Right renal pelvis (tissue), 4 donors: ENCODE measurements around the gene SEC14L5. TPM values are rescaled to one million over a fixed set of nuclear protein-coding genes. Genes with fewer than 3 reads are reported as not detected.

Experiments
- DNase-seq, 4 donors: peaks; one replicate each; pipeline ENCODE4 v3.0.0-alpha.2; 2013; ENCODE audit warnings: low read depth in 4 of 4, low spot score in 3 of 4, missing footprints in 1 of 4
- polyA plus RNA-seq, 4 donors: library from polyadenylated mRNA; unstranded; fragments of 120-200 nt; gene quantifications; one replicate each; pipeline ENCODE4 v1.2.1, GENCODE V29; 2013; ENCODE audit not compliant: insufficient read length in 4 of 4

SEC14L5 gene
- polyA plus RNA-seq, 4 donors = 0.14 to 0.36 (median 0.26) TPM

- DNase-seq = no peak
These were observed 49.1 kb downstream of the SEC14L5 start for GRCh38 chr16:5007256-5007655.

DNA sequence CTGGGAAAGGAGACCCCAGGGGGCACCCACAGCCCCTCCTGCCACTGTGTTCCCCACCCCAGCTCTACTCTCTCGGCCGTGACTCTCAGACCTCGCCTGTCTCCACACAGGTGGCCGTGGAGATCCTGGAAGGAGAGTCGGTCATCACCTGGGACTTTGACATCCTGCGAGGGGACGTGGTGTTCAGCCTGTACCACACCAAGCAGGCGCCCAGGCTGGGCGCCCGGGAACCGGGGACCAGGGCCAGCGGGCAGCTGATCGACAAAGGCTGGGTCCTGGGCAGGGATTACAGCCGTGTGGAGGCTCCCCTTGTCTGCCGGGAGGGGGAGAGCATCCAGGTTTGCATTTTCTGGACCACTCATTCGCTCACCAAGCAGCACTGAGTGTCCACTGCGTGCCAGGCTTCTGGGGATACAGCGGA, 50.2 kb downstream of the SEC14L5 start:
- no peak for DNase-seq

- DNase-seq = no peak
These were observed 52.6 kb downstream of the SEC14L5 start for GRCh38 chr16:5010576-5011329.

GRCh38 chr16:5011637-5012036, 53.5 kb downstream of the SEC14L5 start:
- DNase-seq = no peak

GRCh38 chr16:5012887-5013286, 54.8 kb downstream of the SEC14L5 start:
- no peak for DNase-seq

DNA sequence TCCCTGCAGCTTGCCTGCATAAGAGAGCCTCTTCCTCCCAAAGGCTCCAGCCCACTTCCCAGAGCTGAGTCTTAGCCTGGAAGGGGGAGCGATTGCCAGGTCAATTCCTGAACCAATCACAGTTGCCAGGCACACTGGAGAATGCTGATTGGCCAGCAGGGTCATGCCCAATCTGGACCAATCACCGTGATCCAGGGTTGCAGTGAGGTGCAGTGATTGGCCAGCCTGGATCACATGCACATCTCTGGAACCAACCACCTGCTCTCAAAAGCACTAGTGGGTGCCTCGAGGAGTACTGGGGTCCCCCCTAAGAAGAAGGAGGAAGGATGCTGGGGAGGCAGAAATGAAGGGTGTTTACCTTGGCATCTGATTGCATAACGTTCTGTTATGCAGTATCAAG, 57.2 kb downstream of the SEC14L5 start:
- DNase-seq = no peak

- DNase-seq = no peak
These were observed 57.8 kb downstream of the SEC14L5 start for GRCh38 chr16:5015887-5016286.

- no peak for DNase-seq
These were observed 59.0 kb downstream of the SEC14L5 start for GRCh38 chr16:5016967-5017677.

- no peak for DNase-seq
These were observed 59.5 kb downstream of the SEC14L5 start for GRCh38 chr16:5017678-5017969.

GRCh38 chr16:5018793-5019192, 60.7 kb downstream of the SEC14L5 start:
- no peak for DNase-seq

GRCh38 chr16:5019775-5020174, 61.6 kb downstream of the SEC14L5 start:
- DNase-seq = no peak

- DNase-seq = no peak
These were observed 62.4 kb downstream of the SEC14L5 start for GRCh38 chr16:5020551-5020950.

- no peak for DNase-seq
These were observed 64.4 kb downstream of the SEC14L5 start for GRCh38 chr16:5022521-5022920.

DNA sequence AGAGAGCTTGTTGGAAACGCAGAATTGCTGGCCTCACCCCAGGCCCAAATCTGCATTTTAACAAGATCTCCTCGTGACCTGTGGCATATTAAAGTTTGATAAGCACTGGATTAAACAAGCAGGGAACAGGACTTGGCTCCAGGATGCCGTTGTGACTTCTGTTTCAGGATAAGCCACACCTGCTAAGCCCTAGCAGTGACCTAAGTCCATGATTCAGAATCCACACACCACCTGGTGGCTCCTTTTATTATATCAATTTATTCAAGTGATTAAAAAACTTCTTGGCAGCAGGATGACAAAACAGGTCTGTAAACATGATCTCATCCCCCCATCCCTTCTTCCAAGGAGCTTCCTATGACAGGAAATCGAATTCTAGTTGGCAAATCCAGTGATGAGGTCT, 66.5 kb downstream of the SEC14L5 start:
- DNase-seq = no peak

- no peak for DNase-seq
These were observed 67.1 kb downstream of the SEC14L5 start for GRCh38 chr16:5025171-5025632.

DNA sequence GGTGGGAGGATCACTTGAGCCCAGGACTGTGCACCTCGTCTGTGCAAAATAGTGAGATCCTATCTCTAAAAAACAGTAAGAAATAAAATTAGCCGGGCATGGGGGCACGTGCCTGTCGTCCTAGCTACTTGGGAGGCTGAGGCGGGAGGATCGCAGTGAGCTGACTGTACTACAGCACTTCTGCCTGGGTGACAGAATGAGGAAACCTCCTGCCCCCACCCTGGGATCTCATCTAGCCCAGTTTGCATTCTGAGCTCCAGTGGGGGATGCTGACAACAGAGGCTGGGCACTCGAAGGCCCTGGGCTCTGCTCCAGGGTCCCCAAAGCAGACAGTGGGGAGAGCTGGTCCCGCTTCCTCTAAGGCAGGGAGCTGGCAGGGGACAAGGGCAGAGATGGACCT, 68.5 kb downstream of the SEC14L5 start:
- no peak for DNase-seq

GRCh38 chr16:5027086-5027485, 69.0 kb downstream of the SEC14L5 start:
- DNase-seq = no peak

DNA sequence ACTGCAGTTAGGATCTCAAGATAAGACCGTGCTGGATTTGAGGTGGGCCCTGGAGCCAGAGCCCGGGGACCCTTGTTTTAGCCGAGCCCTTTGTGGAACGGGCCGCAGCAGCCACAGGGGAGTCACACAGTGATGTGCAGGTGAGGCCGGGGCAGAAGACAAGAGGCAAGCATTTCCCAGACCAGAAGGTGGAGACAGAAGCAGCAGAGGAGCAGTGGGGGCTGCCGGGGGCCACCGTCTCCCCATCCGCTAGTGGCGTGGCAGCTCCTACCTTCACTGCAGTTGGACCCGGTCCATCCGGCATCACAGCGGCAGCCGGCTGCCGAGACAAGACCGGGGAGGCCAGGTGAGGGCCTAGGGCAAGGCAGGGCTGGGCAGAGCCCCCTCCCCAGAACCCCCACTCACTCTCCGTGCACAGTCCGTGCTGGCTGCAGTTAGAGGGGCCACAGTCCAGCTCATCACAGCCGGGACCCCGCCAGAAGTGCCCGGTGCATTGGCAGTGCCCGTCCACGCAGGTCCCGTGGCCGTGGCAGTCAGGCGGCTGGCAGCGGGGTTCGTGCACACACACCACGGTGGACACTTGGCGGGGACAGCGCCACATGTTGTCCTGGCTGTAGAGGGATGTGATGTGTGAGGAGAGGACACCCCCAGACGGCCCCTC, 69.6 kb downstream of the SEC14L5 start:
- DNase-seq = no peak

DNA sequence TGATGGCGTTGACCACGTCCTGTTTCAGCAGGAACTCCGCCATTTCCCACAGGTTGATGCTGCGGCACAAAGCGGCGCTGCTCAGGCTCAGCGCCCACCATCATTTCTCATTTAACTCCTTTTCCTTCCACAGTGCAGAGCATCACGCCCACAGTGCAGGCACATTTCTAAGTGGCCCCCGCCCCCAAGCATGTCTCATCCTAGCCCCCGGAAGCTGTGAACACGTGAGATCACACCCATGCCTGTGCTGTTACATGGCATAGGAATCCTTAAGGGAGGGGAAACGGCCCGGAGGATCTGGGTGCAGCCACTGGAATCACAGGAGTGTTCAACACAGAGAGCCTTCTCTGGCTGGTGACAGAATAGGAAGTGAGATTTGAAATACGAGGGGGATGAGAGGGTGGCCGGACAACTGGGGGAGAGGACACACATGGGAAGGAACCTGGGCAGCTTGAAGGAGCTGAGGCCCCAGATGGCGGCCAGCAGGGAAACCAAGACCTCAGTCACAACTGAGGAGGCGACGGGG, 70.9 kb downstream of the SEC14L5 start:
- no peak for DNase-seq

GRCh38 chr16:5030251-5030870, 72.2 kb downstream of the SEC14L5 start:
- DNase-seq = no peak

DNA sequence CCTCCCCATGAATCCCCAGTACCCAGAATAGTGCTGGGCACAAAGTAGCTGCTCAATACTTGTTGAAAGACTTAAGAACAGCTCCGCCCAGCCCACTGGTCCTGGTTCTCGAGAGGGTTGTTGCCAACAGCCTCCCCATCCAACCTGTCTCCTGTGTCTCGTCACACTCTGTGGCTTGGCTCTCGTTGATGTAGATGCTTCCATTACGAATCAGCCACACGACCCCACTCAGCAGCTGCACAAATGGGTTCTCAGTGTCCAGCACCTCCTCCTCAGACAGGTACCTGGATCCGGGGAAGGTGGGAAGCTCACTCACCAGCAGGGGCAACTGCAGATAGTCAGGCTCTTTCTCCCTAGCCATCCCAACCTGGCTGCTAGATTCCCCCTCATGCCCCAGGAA, 73.5 kb downstream of the SEC14L5 start:
- no peak for DNase-seq
